OCI-LY7 (cell line): ENCODE measurements around the gene OR13J1. TPM values are rescaled to one million over a fixed set of nuclear protein-coding genes. Genes with fewer than 3 reads are reported as not detected.

Experiments used
- BruUV-seq: library from RNA; stranded (reverse); fragments of 400-500 nt; replicated peaks from 2 replicates; lab custom pipeline; 2021; lab: Mats Ljungman, UMichigan
- CTCF ChIA-PET: fragments of 300-600 bp; sonication (Branson Sonifier 250); formaldehyde crosslinking; loops from one replicate; lab custom pipeline; 2022; ENCODE audit warnings: antibody characterized with exemption; ENCODE audit not compliant: unreplicated experiment; lab: Charles Lee
- POLR2A ChIA-PET: fragments of 300-600 bp; sonication (Branson Sonifier 250); formaldehyde crosslinking; loops from one replicate; lab custom pipeline; 2022; ENCODE audit warnings: antibody characterized with exemption; lab: Charles Lee
- DNase-seq: peaks from one replicate; pipeline ENCODE4 v3.0.0-alpha.2; 2015; ENCODE audit warnings: low spot score
- H2AFZ ChIP-seq: fragments of 200-600 bp; sonication (generic), shearing (Covaris generic); 2 replicates; pipeline ENCODE4 v1.6.1; 2014; ENCODE audit warnings: mild to moderate bottlenecking, antibody characterized with exemption, low read length, moderate library complexity
- H3K27ac ChIP-seq: fragments of 200-600 bp; sonication (generic); 2 replicates; pipeline ENCODE4 v1.5.1; 2014; ENCODE audit warnings: mixed run types, low read depth, mild to moderate bottlenecking, moderate library complexity, low read length, inconsistent platforms; ENCODE audit not compliant: poor library complexity, severe bottlenecking
- H3K36me3 ChIP-seq: fragments of 200-600 bp; sonication (generic); 2 replicates; pipeline ENCODE4 v1.6.1; 2014; ENCODE audit warnings: mild to moderate bottlenecking, antibody characterized with exemption, low read length, moderate library complexity, mixed read lengths; ENCODE audit not compliant: insufficient read depth
- H3K4me1 ChIP-seq: fragments of 200-600 bp; sonication (generic); 2 replicates; pipeline ENCODE4 v1.5.1; 2014; ENCODE audit warnings: mild to moderate bottlenecking, low read length; ENCODE audit not compliant: insufficient read depth, poor library complexity, severe bottlenecking
- H3K4me2 ChIP-seq: fragments of 200-600 bp; sonication (generic); 2 replicates; pipeline ENCODE4 v1.6.1; 2014; ENCODE audit warnings: mild to moderate bottlenecking, low read length
- H3K4me3 ChIP-seq: fragments of 200-600 bp; sonication (generic); 2 replicates; pipeline ENCODE4 v1.5.1; 2014; ENCODE audit warnings: mild to moderate bottlenecking, low read depth, low read length; ENCODE audit not compliant: poor library complexity, severe bottlenecking
- H3K79me2 ChIP-seq: fragments of 200-600 bp; sonication (generic); 2 replicates; pipeline ENCODE4 v1.6.1; 2016; ENCODE audit warnings: low read depth, mild to moderate bottlenecking, low read length, moderate library complexity, mixed read lengths; ENCODE audit not compliant: insufficient read depth
- H3K9me2 ChIP-seq: fragments of 200-600 bp; sonication (generic); 2 replicates; pipeline ENCODE4 v1.6.1; 2016; ENCODE audit warnings: mild to moderate bottlenecking, low read length, mixed read lengths; ENCODE audit not compliant: insufficient read depth
- H3K9me3 ChIP-seq: fragments of 200-600 bp; sonication (generic); 2 replicates; pipeline ENCODE4 v1.6.1; 2014; ENCODE audit warnings: mild to moderate bottlenecking, mixed run types, low read length, mixed read lengths
- H4K20me1 ChIP-seq: fragments of 200-600 bp; sonication (generic); 2 replicates; pipeline ENCODE4 v1.6.1; 2014; ENCODE audit warnings: mild to moderate bottlenecking, antibody characterized with exemption, low read length, moderate library complexity, mixed read lengths; ENCODE audit not compliant: insufficient read depth
- EZH2phosphoT487 ChIP-seq: fragments of 200-600 bp; sonication (generic); IDR thresholded peaks from 2 replicates; pipeline ENCODE4 v1.6.1; 2018; ENCODE audit warnings: low read depth, borderline replicate concordance, mild to moderate bottlenecking, mixed run types, antibody characterized with exemption, low read length, moderate library complexity, mixed read lengths
- intact Hi-C: fragments of 100-400 bp; cut with micrococcal nuclease; formaldehyde crosslinking; loops from one replicate; pipeline ENCODE4 v1.10.0; 2022; ENCODE audit not compliant: unreplicated experiment
- total RNA-seq, 2 experiments: library from RNA; depleted of rRNA in 1 of 2; stranded (reverse); fragments of >200 nt in 1 of 2; shearing (Covaris generic) in 1 of 2; gene quantifications; 2 replicates each; pipeline ENCODE4 v1.2.3, GENCODE V29; 2014 to 2022
- TF ChIP-seq, protein P1 (sequence below): fragments of 200-600 bp; sonication (generic); conservative IDR thresholded peaks from 2 replicates; pipeline ENCODE4 v1.5.1; 2014; ENCODE audit warnings: mild to moderate bottlenecking, antibody characterized with exemption, low read length, moderate library complexity, mixed read lengths

The OR13J1 gene
- total RNA-seq, 2 experiments from 2014 or later: not detected

DNA sequence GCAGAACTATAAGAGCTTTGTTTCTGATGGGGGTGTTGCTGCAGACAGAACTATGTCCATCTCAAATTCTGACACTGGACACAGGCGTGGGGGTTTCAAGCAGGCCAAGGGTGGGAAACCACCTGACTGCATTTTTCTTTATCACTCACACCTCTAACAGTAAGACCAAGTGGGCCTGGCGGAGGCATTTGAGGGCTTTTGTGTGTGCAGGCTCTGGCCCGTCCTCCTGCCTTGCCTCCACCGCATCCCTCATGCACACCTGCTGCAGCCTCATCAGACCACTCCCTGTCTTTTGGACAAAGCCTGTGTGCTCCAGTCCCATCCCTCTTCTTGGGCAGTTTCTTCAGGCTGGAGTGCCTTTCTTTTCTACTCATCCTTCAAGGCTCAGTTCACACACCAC is 7.9 kb downstream of the OR13J1 start:
- H4K20me1 ChIP-seq: no peaks in the 10 kb centered on the region
- H3K4me2 ChIP-seq: no peak overlapping the region
- no TSS peak for BruUV-seq
- ChIA-PET POLR2A (no interaction called here), CTCF (no interaction called here)
- H3K4me3 ChIP-seq: no peak overlapping the region
- no peaks in the 10 kb centered on the region for H3K9me3 ChIP-seq
- H3K4me1 ChIP-seq: no peaks in the 10 kb centered on the region
- DNase-seq: no peak
- no peaks in the 10 kb centered on the region for H3K9me2 ChIP-seq
- intact Hi-C loops: no loop called here
- no peak for TF ChIP-seq EZH2phosphoT487
- TF ChIP-seq, protein P1, sequence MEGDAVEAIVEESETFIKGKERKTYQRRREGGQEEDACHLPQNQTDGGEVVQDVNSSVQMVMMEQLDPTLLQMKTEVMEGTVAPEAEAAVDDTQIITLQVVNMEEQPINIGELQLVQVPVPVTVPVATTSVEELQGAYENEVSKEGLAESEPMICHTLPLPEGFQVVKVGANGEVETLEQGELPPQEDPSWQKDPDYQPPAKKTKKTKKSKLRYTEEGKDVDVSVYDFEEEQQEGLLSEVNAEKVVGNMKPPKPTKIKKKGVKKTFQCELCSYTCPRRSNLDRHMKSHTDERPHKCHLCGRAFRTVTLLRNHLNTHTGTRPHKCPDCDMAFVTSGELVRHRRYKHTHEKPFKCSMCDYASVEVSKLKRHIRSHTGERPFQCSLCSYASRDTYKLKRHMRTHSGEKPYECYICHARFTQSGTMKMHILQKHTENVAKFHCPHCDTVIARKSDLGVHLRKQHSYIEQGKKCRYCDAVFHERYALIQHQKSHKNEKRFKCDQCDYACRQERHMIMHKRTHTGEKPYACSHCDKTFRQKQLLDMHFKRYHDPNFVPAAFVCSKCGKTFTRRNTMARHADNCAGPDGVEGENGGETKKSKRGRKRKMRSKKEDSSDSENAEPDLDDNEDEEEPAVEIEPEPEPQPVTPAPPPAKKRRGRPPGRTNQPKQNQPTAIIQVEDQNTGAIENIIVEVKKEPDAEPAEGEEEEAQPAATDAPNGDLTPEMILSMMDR: no peak
- H3K27ac ChIP-seq: no peak overlapping the region
- H3K79me2 ChIP-seq: no peaks in the 10 kb centered on the region
- H3K36me3 ChIP-seq: no peaks in the 10 kb centered on the region
- no peak overlapping the region for H2AFZ ChIP-seq

DNA sequence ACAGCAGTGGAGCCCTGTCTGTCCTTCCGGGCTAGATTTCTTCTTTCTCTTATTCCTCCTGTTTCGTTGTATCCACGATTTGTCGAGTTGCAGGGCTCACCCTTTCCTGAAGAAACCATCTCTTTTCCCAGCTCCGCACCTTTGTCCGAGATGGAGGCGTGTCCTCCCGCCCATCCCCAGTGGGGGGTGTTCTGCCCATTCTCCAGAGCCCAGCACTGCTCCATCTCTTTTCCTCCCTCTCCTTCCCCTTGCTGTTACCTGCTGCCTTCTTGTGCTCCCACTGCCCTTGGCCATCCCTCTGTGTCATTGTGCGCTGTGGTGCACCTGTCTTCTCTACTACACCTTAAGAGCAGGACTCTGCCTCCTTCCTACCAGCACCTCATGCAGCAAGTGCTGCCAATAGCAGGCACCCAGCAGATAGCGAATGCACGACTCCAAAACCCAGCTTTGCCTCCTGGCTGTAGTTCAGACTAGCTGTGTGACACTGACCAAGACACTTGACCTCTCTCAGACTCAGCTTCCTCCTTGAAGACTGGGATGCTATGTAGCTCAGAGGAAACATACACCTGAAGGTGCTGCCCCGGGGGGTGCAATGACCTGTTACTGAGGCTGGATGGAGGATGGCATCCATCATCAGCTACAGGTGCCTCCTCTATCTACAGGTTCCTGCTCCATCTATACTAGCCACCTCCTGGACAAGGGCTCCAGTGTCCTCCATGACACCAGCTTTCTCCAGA is 8.9 kb downstream of the OR13J1 start:
- Histone ChIP-seq H3K36me3 (no peaks in the 10 kb centered on the region), H3K9me3 (no peaks in the 10 kb centered on the region), H3K27ac (no peak overlapping the region), H4K20me1 (no peaks in the 10 kb centered on the region), H3K4me1 (no peaks in the 10 kb centered on the region), H3K79me2 (no peaks in the 10 kb centered on the region), H2AFZ (no peak overlapping the region), H3K4me2 (no peak overlapping the region), H3K9me2 (no peaks in the 10 kb centered on the region), H3K4me3 (no peak overlapping the region)
- no TSS peak for BruUV-seq
- ChIA-PET POLR2A (interaction anchor here (1.2 kb wide), 1 partner anchor 133 kb away, joined by 3 read pairs; no protein-coding TSS in a partner anchor), CTCF (no interaction called here)
- intact Hi-C loops: no loop called here
- TF ChIP-seq, protein P1: no peak
- no peak for TF ChIP-seq EZH2phosphoT487
- no peak for DNase-seq

DNA sequence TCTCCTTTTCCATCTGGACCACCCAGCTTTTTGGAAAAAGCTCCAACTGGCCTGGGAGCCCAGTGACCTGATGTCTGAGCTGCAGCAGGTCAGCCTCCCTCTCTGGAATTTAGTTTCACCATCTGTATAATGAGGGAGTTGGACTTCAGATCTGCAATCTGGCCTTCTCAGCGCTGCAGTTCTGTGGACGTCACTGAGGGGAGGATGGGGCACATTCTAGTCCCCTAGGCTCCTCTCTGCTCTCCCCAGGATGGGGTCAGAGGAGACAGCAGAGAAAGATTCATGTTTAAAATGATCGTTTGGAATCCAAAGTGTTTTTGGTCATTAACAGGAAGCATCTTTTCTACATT is 10.2 kb downstream of the OR13J1 start:
- intact Hi-C loops: no loop called here
- Histone ChIP-seq H3K27ac (no peak overlapping the region), H3K36me3 (no peaks in the 10 kb centered on the region), H3K4me2 (no peak overlapping the region), H3K9me3 (no peaks in the 10 kb centered on the region), H3K4me1 (no peaks in the 10 kb centered on the region), H3K9me2 (no peaks in the 10 kb centered on the region), H4K20me1 (no peaks in the 10 kb centered on the region), H2AFZ (no peak overlapping the region), H3K79me2 (no peaks in the 10 kb centered on the region), H3K4me3 (no peak overlapping the region)
- ChIA-PET CTCF (no interaction called here), POLR2A (interaction anchor here (0.6 kb wide), 1 partner anchor 21 kb away, joined by 3 read pairs; no protein-coding TSS in a partner anchor)
- DNase-seq: no peak
- TF ChIP-seq, protein P1: no peak
- no peak for TF ChIP-seq EZH2phosphoT487
- BruUV-seq: no TSS peak
